Globus pallidus (tissue), 1 donor: Measurements from ENCODE around the gene CCDC88A.
"Not testable (repeated sequence)": the region's sequence is repeated elsewhere in the genome, so short reads cannot be mapped to it uniquely, and the experiment has no call there.

Source experiments
- DNase-seq: peaks from one replicate; pipeline ENCODE4 v3.0.0-alpha.2; 2015; ENCODE audit warnings: low spot score

CCDC88A gene, protein sequence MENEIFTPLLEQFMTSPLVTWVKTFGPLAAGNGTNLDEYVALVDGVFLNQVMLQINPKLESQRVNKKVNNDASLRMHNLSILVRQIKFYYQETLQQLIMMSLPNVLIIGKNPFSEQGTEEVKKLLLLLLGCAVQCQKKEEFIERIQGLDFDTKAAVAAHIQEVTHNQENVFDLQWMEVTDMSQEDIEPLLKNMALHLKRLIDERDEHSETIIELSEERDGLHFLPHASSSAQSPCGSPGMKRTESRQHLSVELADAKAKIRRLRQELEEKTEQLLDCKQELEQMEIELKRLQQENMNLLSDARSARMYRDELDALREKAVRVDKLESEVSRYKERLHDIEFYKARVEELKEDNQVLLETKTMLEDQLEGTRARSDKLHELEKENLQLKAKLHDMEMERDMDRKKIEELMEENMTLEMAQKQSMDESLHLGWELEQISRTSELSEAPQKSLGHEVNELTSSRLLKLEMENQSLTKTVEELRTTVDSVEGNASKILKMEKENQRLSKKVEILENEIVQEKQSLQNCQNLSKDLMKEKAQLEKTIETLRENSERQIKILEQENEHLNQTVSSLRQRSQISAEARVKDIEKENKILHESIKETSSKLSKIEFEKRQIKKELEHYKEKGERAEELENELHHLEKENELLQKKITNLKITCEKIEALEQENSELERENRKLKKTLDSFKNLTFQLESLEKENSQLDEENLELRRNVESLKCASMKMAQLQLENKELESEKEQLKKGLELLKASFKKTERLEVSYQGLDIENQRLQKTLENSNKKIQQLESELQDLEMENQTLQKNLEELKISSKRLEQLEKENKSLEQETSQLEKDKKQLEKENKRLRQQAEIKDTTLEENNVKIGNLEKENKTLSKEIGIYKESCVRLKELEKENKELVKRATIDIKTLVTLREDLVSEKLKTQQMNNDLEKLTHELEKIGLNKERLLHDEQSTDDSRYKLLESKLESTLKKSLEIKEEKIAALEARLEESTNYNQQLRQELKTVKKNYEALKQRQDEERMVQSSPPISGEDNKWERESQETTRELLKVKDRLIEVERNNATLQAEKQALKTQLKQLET (N-terminal part only)

GRCh38 chr2:55419679-55420438 lies at the start of gene CCDC88A:
CCDC88A (minus strand) TSS chr2:55419856; CDS start chr2:55419079, 777 bp downstream.
- peak; percentile 96 for DNase-seq

GRCh38 chr2:55461679-55462078 lies 42.0 kb upstream of the CCDC88A start:
- DNase-seq: no peak

- DNase-seq: no peak
Measured at GRCh38 chr2:55460562-55460961, 40.9 kb upstream of the CCDC88A start.

GRCh38 chr2:55459714-55460274 lies 40.1 kb upstream of the CCDC88A start:
- no peak for DNase-seq

GRCh38 chr2:55459279-55459678 lies 39.6 kb upstream of the CCDC88A start:
- no peak for DNase-seq

- no peak for DNase-seq
Measured at GRCh38 chr2:55454121-55454520, 34.5 kb upstream of the CCDC88A start.

DNA sequence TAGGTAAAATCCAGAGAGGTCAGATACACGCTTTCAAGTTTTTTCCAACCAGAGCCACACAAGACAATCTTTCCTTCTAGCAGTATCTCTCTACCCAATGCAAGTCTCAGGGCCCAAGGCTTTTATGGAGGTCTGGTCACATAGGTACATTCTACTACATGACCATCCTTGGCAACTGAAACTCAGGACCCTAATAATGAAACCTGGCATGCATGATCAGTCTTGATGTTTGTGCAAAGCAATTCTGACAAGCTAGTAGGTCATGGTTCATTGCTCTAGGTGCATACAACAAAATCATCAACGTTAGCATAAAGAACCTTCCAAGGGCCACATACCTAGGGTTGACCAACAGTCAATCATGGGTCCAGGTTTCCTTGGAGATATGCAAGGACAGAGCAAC lies 33.2 kb upstream of the CCDC88A start:
- no peak for DNase-seq

DNA sequence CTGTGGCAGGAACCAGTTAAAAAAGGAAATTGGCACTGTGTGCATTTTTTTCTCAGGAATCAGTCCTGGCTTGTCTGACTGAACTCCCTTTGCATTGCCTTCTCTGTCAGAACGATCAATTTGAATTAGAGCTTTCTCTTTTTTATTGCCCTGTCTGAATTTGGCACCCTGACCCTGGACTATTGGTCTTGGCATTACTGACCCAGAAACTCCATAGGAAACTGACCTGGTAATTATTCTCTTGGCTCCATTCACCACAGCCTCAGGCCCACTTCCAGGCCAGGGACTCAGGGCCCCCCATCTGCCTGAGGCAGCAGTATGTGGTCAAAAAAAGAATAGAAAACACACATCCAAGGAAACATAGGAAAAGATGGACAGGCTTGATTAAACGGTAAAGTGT lies 32.0 kb upstream of the CCDC88A start:
- no peak for DNase-seq

GRCh38 chr2:55450014-55450413 lies 30.4 kb upstream of the CCDC88A start:
- DNase-seq: not testable (repeated sequence)

DNA sequence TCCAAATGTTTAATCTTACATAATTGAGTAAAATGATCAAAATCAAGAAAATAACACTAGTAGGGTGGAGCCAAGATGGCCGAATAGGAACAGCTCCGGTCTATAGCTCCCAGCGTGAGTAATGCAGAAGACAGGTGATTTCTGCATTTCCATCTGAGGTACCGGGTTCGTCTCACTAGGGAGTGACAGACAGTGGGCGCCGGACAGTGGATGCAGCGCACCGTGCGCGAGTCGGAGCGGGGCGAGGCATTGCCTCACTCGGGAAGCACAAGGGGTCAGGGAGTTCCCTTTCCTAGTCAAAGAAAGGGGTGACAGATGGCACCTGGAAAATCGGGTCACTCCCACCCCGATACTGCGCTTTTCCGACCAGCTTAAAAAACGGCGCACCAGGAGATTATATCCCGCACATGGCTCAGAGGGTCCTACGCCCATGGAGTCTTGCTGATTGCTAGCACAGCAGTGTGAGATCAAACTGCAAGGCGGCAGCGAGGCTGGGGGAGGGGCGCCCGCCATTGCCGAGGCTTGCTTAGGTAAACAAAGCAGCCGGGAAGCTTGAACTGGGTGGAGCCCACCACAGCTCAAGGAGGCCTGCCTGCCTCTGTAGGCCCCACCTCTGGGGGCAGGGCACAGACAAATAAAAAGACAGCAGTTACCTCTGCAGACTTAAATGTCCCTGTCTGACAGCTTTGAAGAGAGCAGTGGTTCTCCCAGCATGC lies 22.5 kb upstream of the CCDC88A start:
- not testable (repeated sequence) for DNase-seq

GRCh38 chr2:55441280-55441892 lies 21.7 kb upstream of the CCDC88A start:
- no peak for DNase-seq

DNA sequence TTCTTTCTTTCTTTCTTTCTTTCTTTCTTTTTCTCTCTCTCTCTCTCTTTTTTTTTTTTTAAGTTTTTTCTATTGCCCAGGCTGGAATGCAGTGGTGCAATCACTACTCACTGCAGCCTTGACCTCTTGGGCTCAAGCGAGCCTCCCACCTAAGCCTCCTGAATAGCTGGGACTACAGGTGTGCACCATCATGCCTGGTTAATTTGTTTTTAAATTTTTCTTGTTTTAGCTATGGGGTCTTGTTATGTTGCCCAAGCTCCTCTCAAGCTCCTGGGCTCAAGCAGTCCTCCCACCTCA lies 19.4 kb upstream of the CCDC88A start:
- no peak for DNase-seq

GRCh38 chr2:55438391-55439100 lies 18.9 kb upstream of the CCDC88A start:
- DNase-seq: no peak

GRCh38 chr2:55437515-55438390 lies 18.1 kb upstream of the CCDC88A start:
- no peak for DNase-seq

- no peak for DNase-seq
Measured at GRCh38 chr2:55431982-55432627, 12.4 kb upstream of the CCDC88A start.

GRCh38 chr2:55430211-55430975 lies 10.7 kb upstream of the CCDC88A start:
- DNase-seq: no peak

DNA sequence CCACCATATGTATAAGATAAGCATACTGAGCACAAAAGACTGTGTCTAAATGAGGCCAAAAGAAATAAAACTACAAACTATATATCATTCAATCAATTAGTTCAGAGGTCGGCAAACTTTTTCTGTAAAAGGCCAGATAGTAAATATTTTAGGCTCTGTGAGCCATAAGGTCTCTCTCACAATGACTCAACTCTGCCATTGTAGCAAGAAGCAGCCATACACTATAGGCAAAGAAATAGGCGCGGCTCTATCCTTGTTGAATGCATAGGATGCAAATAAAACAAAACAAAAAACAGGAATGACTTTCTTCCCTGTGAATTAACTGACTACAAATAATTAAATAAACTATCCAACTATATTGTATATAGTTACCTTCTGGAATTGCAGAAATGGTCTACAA lies 8.6 kb upstream of the CCDC88A start:
- no peak for DNase-seq

DNA sequence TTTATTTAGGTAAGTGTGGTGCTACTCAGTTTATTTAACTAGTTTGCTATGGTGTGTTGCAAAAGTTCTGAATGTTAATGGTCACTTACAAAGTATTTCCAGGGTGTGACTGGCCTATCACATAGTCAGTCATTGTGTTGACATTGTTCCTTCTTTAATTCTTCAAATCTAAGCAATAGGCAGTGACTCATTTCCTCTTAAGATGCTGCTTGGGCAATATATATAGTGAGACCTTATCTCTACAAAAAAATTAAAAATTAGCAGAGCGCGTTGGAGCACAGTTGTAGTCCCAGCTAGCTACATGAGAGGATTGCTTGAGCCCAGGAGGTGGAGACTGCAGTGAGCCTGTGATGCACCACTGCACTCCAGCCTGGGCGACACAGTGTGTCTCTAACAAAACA lies 5.8 kb upstream of the CCDC88A start:
- no peak for DNase-seq
